RCC 7860 (cell line): ENCODE data around the gene XPNPEP2.

Experiments
- DNase-seq: peaks from one replicate; pipeline ENCODE4 v3.0.0-alpha.2; 2015; ENCODE audit warnings: low spot score
- FAIRE-seq: peaks from 2 replicates; lab custom pipeline; 2012; peaks lifted over from hg19 to GRCh38; lab: Jason Lieb, UNC

The XPNPEP2 gene

DNA sequence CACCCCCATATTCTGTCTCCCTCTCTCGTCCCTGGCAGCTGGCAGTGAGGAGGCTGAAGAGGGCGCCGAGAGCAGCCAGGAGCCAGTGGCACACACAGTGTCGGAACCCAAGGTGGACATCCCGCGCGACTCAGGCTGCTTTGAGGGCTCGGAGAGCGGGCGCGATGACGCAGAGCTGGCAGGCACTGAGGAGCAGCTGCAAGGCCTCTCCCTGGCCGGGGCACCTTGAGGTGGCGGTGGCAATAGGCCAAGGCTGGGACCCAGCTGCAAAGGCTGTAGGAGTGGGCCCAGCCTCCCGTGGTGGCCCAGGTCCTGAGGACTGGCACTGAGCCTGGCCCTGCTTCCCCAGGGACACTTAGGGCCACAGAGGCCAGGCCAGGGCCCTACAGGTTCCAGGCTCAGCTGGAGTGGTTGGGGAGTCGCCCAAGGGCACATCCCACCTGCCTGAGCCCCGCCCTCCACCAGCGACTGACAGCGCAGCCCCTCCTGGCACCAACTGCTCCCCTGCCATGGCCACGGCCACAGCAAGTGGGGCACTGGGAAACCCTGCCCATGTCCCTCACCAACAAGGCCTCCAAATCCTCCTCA, 54.9 kb downstream of the XPNPEP2 start:
- DNase-seq, result no peak
- FAIRE-seq, result no peak

DNA sequence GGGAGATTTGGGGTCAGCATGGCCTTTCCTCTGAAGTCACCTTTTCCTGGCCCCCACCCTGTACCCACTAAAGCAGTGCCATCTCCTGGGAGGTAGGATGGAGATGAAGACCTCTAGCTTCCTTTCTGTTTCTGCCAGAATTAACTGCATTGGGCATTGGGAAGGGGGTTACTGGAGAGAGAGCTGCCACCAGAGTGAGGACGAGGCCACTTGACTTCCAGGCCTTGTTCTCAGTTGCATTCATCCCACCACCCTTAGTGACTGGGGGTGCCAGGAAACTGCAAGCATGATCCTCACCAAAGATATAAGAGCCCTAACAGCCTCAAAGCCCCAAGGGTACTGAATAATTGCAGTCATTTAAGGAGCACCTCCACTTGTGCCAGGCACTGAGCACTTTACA, 56.8 kb downstream of the XPNPEP2 start:
- DNase-seq (no peak), FAIRE-seq (no peak)

DNA sequence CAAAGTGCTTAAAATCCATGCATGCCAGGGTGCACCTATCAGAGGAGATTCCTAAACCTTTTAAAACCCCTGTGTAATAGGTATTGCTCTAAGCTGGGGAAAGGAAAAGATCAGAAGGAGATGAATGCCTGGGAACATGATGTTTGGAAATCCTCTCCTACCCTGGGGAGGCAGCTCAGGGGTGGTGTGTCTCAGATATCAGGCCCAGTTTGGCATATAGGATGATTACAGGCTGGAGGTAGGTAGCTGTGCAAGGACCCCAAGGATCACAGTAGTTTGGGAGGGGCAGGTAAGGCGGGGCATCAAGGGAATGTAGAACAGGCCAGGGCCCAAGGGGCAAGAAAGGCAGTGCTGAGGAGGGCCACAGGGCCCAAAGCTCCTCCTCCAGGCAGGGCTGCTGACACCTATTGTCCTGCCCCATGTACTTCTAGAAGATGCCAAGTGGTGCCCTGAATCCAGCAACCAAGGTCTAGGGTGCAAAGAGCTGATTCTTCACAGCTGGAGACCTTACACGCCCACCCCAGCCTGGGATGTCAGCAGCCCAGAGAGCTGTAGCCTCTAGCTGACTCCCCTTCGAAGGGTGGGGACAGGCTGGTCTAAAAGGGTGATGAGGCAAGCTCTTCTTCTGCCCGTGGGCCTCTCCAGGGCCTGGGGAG, 58.6 kb downstream of the XPNPEP2 start:
- DNase-seq (no peak), FAIRE-seq (no peak)

GRCh38 chrX:129798456-129798855, 59.7 kb downstream of the XPNPEP2 start:
- FAIRE-seq (no peak), DNase-seq (no peak)

- FAIRE-seq, result no peak
- no peak for DNase-seq
These were observed 60.1 kb downstream of the XPNPEP2 start for GRCh38 chrX:129798888-129799287.

DNA sequence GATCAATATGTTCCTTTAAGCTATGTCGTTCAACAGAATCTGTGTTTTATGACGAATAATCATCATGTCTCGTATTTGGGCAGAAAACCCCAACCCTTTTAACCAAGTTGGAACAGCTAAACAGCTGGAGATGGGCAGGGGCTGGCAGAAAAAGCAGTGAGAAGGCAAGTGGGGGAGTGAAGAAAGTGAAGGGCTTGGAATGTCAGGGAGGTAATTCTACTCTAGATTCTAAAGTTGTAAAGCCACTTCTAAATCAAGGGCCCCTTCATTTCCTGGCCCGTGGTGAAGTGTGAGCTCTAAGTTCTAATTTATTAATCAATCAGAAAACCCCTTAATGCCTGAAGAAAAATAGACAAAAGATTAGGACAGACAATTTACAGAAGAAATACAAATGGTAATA, 61.4 kb downstream of the XPNPEP2 start:
- DNase-seq, result no peak
- FAIRE-seq, result no peak

DNA sequence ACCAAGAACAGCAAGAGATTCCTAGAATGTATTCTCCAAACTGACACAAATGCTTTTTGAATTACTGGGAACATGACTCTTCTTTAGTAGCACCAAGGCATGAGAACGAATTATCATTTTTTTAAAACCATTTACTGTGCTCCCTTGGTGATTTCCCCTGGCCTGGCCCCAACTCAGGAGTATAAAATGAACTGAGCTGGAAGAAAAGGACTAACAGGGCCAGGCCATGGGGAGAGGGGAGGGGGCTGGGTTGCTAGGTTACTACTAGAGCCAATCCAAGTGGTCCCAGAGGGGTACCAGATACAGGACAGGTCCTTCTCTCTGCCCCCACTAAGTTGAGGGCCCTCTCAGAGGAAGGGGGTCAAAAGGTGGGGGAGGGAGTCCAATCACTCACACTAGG, 64.1 kb downstream of the XPNPEP2 start:
- FAIRE-seq (no peak), DNase-seq (no peak)

DNA sequence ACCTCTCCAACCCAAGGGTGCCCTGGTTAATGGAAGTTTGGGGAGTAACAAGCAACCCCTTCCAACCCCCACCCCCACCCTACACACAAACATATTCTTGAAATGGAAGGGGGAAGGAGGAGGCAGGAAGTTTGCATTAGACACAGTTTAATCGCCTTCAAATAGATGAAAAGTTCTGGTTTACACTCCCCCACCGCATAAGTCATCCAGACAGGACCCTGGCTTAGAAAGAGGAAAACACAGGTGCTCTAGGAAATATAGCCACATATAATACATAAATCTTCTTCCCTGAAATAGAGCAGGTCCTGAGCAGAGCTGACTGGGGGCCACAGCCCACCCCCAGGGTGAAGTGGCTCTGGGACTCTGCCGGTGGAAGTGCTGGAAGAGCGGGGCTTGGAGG, 66.0 kb downstream of the XPNPEP2 start:
- no peak for DNase-seq
- no peak for FAIRE-seq

GRCh38 chrX:129808158-129808828, 69.5 kb downstream of the XPNPEP2 start:
- FAIRE-seq, result no peak

GRCh38 chrX:129808829-129809796, 70.3 kb downstream of the XPNPEP2 start:
- no peak for DNase-seq
- FAIRE-seq, result no peak

More at GRCh38 chrX:129808158-129808828, 69.5 kb downstream of the XPNPEP2 start:
- DNase-seq, result no peak

- DNase-seq, result no peak
- FAIRE-seq, result no peak
These were observed 75.0 kb downstream of the XPNPEP2 start for GRCh38 chrX:129813662-129814368.

GRCh38 chrX:129818123-129818522, 79.3 kb downstream of the XPNPEP2 start:
- FAIRE-seq, result no peak
- no peak for DNase-seq
